GM21737 (cell line): ENCODE data around the gene SEPTIN10.

Source experiments
- ATAC-seq: cut with Tn5 transposase; IDR thresholded peaks from one replicate; pipeline ENCODE4 v1.9.1; 2021; ENCODE audit warnings: mild to moderate bottlenecking, moderate library complexity; ENCODE audit not compliant: unreplicated experiment

SEPTIN10 gene

GRCh38 chr2:109501461-109501860 lies 112.3 kb downstream of the SEPTIN10 start:
- no peak for ATAC-seq

- ATAC-seq = no peak
These were observed 112.9 kb downstream of the SEPTIN10 start for GRCh38 chr2:109500910-109501309.

- ATAC-seq = no peak
These were observed 114.2 kb downstream of the SEPTIN10 start for GRCh38 chr2:109499566-109499965.

GRCh38 chr2:109498906-109499305 lies 114.9 kb downstream of the SEPTIN10 start:
- ATAC-seq = no peak

GRCh38 chr2:109497911-109498870 lies 115.6 kb downstream of the SEPTIN10 start:
- ATAC-seq = no peak

GRCh38 chr2:109497463-109497862 lies 116.3 kb downstream of the SEPTIN10 start:
- no peak for ATAC-seq

GRCh38 chr2:109494351-109494750 lies 119.4 kb downstream of the SEPTIN10 start:
- ATAC-seq = no peak

GRCh38 chr2:109493176-109493935 lies 120.4 kb downstream of the SEPTIN10 start:
- ATAC-seq = no peak
